Upper lobe of right lung (tissue), 1 donor: Measurements from ENCODE around the gene ACSS1. TPM values are rescaled to one million over a fixed set of nuclear protein-coding genes. Genes with fewer than 3 reads are reported as not detected.
A peak's percentile ranks its signal among the peaks of the same experiment; 100 is the strongest.

Experiments
- ATAC-seq: fragments of 200-7000 bp; cut with Tn5 transposase; one replicate; pipeline ENCODE4 v1.9.1; 2020; ENCODE audit warnings: mild to moderate bottlenecking, moderate library complexity
- DNase-seq: peaks from one replicate; pipeline ENCODE4 v3.0.0-alpha.2; 2020
- H3K27ac ChIP-seq: fragments of 200-600 bp; one replicate; pipeline ENCODE4 v1.8.0; 2022
- H3K27me3 ChIP-seq: fragments of 200-600 bp; one replicate; pipeline ENCODE4 v1.8.0; 2022; ENCODE audit warnings: mild to moderate bottlenecking
- H3K36me3 ChIP-seq: fragments of 200-600 bp; one replicate; pipeline ENCODE4 v1.8.0; 2022
- H3K4me1 ChIP-seq: fragments of 200-600 bp; one replicate; pipeline ENCODE4 v1.8.0; 2022
- H3K4me3 ChIP-seq: fragments of 200-600 bp; one replicate; pipeline ENCODE4 v1.8.0; 2022; ENCODE audit warnings: mild to moderate bottlenecking
- H3K9me3 ChIP-seq: fragments of 200-600 bp; one replicate; pipeline ENCODE4 v1.8.0; 2022
- intact Hi-C: fragments of 100-400 bp; cut with DNase I; formaldehyde crosslinking; loops from one replicate; pipeline ENCODE4 v1.11.0; 2022
- total RNA-seq: library from RNA; stranded (reverse); fragmentation: NEBNext Ultra II Directional; extraction: Animal tissue kit (Norgen Biotek cat#: 25700); gene quantifications from one replicate; pipeline ENCODE4 v1.2.1, GENCODE V29; 2021
- TF ChIP-seq, protein P1 (sequence below): fragments of 200-600 bp; IDR thresholded peaks from one replicate; pipeline ENCODE4 v1.8.0; 2022; ENCODE audit warnings: antibody characterized with exemption
- donor health status: DM: no; HTN: yes; CAD: no; lungs with severe emphysema.

Gene ACSS1
- total RNA-seq, 1 donor from 2014 or later, result 37.2 TPM

- TF ChIP-seq, protein P1, sequence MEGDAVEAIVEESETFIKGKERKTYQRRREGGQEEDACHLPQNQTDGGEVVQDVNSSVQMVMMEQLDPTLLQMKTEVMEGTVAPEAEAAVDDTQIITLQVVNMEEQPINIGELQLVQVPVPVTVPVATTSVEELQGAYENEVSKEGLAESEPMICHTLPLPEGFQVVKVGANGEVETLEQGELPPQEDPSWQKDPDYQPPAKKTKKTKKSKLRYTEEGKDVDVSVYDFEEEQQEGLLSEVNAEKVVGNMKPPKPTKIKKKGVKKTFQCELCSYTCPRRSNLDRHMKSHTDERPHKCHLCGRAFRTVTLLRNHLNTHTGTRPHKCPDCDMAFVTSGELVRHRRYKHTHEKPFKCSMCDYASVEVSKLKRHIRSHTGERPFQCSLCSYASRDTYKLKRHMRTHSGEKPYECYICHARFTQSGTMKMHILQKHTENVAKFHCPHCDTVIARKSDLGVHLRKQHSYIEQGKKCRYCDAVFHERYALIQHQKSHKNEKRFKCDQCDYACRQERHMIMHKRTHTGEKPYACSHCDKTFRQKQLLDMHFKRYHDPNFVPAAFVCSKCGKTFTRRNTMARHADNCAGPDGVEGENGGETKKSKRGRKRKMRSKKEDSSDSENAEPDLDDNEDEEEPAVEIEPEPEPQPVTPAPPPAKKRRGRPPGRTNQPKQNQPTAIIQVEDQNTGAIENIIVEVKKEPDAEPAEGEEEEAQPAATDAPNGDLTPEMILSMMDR, result no peak
- DNase-seq (no peak), ATAC-seq (peak; percentile 61)
- Histone ChIP-seq H3K4me1 (no peaks in the 10 kb centered on the region), H3K36me3 (no peaks in the 10 kb centered on the region), H3K4me3 (no peak overlapping the region), H3K27ac (no peak overlapping the region), H3K27me3 (peaks cover 27% of the 10 kb centered on the region), H3K9me3 (no peaks in the 10 kb centered on the region)
- intact Hi-C loops, result no loop called here
These were observed 32.8 kb upstream of the ACSS1 start for GRCh38 chr20:25090492-25091429.

DNA sequence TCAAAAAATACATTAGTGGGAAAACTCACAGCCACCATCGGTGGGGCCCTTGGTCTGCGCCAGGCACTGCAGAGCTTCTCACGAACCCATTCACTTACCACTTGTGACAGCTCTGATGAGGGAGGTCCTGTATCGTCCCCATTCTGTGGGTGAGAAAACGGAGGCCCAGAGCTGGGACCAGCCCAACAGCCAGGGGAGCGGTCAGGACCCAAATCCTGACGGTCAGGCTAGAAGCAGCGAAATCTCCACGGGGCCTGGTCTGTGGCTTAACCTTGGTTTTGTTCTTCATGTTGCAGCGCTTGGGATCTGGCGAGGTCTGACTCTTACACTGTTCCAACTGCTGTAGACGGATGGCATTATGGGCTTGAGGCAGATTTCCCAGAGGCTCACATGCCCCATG, 31.7 kb upstream of the ACSS1 start:
- no peak overlapping the region for H3K4me3 ChIP-seq
- peaks cover 38% of the 10 kb centered on the region for H3K27me3 ChIP-seq
- no peak overlapping the region for H3K27ac ChIP-seq
- intact Hi-C loops, result no loop called here
- TF ChIP-seq, protein P1, result no peak
- ATAC-seq (no peak), DNase-seq (no peak)
- no peaks in the 10 kb centered on the region for H3K4me1 ChIP-seq
- no peaks in the 10 kb centered on the region for H3K36me3 ChIP-seq
- H3K9me3 ChIP-seq, result no peaks in the 10 kb centered on the region

GRCh38 chr20:25089096-25089495, 31.2 kb upstream of the ACSS1 start:
- no peak for DNase-seq
- peaks cover 5% of the 10 kb centered on the region for H3K4me1 ChIP-seq
- TF ChIP-seq, protein P1, result no peak
- H3K36me3 ChIP-seq, result no peaks in the 10 kb centered on the region
- no peak for ATAC-seq
- intact Hi-C loops, result no loop called here
- H3K27me3 ChIP-seq, result peaks cover 43% of the 10 kb centered on the region
- no peak overlapping the region for H3K27ac ChIP-seq
- no peak overlapping the region for H3K4me3 ChIP-seq
- H3K9me3 ChIP-seq, result no peaks in the 10 kb centered on the region

GRCh38 chr20:25088267-25088666, 30.3 kb upstream of the ACSS1 start:
- Histone ChIP-seq H3K4me1 (peaks cover 7% of the 10 kb centered on the region), H3K4me3 (no peak overlapping the region), H3K9me3 (no peaks in the 10 kb centered on the region), H3K27ac (no peak overlapping the region), H3K36me3 (no peaks in the 10 kb centered on the region), H3K27me3 (peaks cover 52% of the 10 kb centered on the region)
- ATAC-seq (no peak), DNase-seq (no peak)
- TF ChIP-seq, protein P1, result no peak
- intact Hi-C loops, result no loop called here

DNA sequence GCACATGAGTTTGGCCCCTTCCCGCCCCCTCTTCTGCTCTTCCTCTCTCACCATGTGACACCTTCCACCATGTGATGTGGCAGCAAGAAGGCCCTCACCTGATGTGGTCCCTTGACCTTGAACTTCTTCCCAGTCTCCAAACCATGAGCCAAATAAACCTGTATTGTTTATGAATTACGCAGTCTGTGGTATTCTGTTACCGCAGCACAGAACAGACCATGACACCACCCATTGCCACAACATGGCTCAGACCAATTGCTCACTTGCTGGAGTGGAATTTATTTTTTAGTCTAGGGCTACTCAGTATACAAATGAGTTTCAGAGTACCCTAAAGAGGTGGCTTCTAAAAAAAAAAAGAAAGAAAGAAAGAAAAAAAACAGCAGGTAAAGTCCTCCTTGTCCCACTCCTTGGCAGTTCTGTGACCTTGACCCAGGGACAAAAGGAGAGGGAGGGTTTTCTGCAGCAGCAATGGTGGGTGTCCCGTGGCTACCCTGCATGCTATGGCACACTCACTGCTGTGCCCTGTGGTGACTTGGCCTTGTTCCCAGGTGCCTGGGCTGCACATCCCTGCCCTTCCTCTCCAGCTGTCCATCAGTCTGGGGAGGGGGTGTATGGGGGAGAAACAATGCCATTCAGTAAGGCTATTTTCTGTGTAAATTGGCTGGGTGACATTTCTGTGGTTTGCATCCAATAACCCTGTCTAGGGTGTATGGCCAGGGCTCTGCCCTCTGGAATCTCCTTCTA, 29.4 kb upstream of the ACSS1 start:
- TF ChIP-seq, protein P1, result no peak
- Histone ChIP-seq H3K9me3 (no peaks in the 10 kb centered on the region), H3K36me3 (no peaks in the 10 kb centered on the region), H3K27me3 (peaks cover 58% of the 10 kb centered on the region), H3K4me3 (no peak overlapping the region), H3K27ac (no peak overlapping the region), H3K4me1 (peaks cover 7% of the 10 kb centered on the region)
- no peak for ATAC-seq
- no peak for DNase-seq
- intact Hi-C loops, result no loop called here
